Measurements from ENCODE around the gene PPP1CB.

- no peak for TF ChIP-seq CTCF (IDR thresholded peaks at IDR 0.05)
- no peak for TF ChIP-seq POLR2A (IDR thresholded peaks at IDR 0.05)
Measured at GRCh38 chr2:28779001-28779400, 27.4 kb downstream of the PPP1CB start.

Measured in adrenal gland (tissue), 5 donors.